HL-60 (cell line): ENCODE results near the gene AGAP1.

Experiments used
- DNase-seq, 2 experiments: peaks; one replicate each; pipeline ENCODE4 v3.0.0-alpha.2; 2010 to 2020; ENCODE audit warnings: low read depth in 1 of 2, low spot score in 1 of 2
- H3K27ac ChIP-seq: fragments of 250-450 bp; sonication (Bioruptor Pico); replicated peaks from 2 replicates; pipeline ENCODE4 v1.5.1; 2020; ENCODE audit warnings: mild to moderate bottlenecking, moderate library complexity
- H3K27me3 ChIP-seq: fragments of 250-450 bp; sonication (Bioruptor Pico); 2 replicates; pipeline ENCODE4 v1.5.1; 2021; ENCODE audit warnings: mild to moderate bottlenecking, moderate library complexity; ENCODE audit not compliant: insufficient read depth, poor library complexity, severe bottlenecking
- H3K4me3 ChIP-seq: replicated peaks from 2 replicates; pipeline ENCODE4 v1.5.1; 2011; ENCODE audit warnings: mild to moderate bottlenecking, control low read depth, low read length; ENCODE audit not compliant: insufficient read depth
- CTCF ChIP-seq: IDR thresholded peaks from one replicate; pipeline ENCODE4 v1.5.1; 2011; ENCODE audit warnings: low read length, control low read depth, inconsistent platforms; ENCODE audit not compliant: insufficient read depth
- GABPA ChIP-seq: IDR thresholded peaks from 2 replicates; pipeline ENCODE4 v1.6.1; 2012; ENCODE audit warnings: low read depth
- POLR2AphosphoS5 ChIP-seq: IDR thresholded peaks from 2 replicates; pipeline ENCODE4 v1.6.1; 2012; ENCODE audit warnings: low read depth
- REST ChIP-seq: IDR thresholded peaks from 2 replicates; pipeline ENCODE4 v1.6.1; 2012; ENCODE audit warnings: low read depth; ENCODE audit not compliant: insufficient replicate concordance
- SPI1 ChIP-seq: IDR thresholded peaks from 2 replicates; pipeline ENCODE4 v1.6.1; 2012; ENCODE audit warnings: low read depth, mild to moderate bottlenecking, borderline replicate concordance

The AGAP1 gene

GRCh38 chr2:236120829-236121228, 627.0 kb downstream of the AGAP1 start:
- H3K27ac ChIP-seq = no peak overlapping the region
- H3K4me3 ChIP-seq = no peak overlapping the region
- no peaks in the 10 kb centered on the region for H3K27me3 ChIP-seq
- DNase-seq = no peak
- TF ChIP-seq CTCF (no peak), POLR2AphosphoS5 (no peak)

GRCh38 chr2:236121546-236121945, 627.7 kb downstream of the AGAP1 start:
- H3K4me3 ChIP-seq = no peak overlapping the region
- no peaks in the 10 kb centered on the region for H3K27me3 ChIP-seq
- TF ChIP-seq SPI1 (no peak), REST (no peak), GABPA (no peak), POLR2AphosphoS5 (no peak), CTCF (no peak)
- DNase-seq = no peak
- no peak overlapping the region for H3K27ac ChIP-seq

- no peak for TF ChIP-seq CTCF
- TF ChIP-seq REST = no peak
- no peak for TF ChIP-seq GABPA
- no peak for TF ChIP-seq SPI1
- no peak for TF ChIP-seq POLR2AphosphoS5
- Histone ChIP-seq H3K27ac (no peak overlapping the region), H3K27me3 (no peaks in the 10 kb centered on the region), H3K4me3 (no peak overlapping the region)
- DNase-seq = no peak
Observed at GRCh38 chr2:236122236-236122635, 628.4 kb downstream of the AGAP1 start.

GRCh38 chr2:236123716-236124115, 629.9 kb downstream of the AGAP1 start:
- Histone ChIP-seq H3K27me3 (no peaks in the 10 kb centered on the region), H3K4me3 (no peak overlapping the region), H3K27ac (no peak overlapping the region)
- TF ChIP-seq SPI1 = no peak
- TF ChIP-seq REST = no peak
- no peak for DNase-seq
